Left ventricle myocardium inferior (tissue), 1 donor: Measurements from ENCODE around the gene ARHGAP4. TPM values are rescaled to one million over a fixed set of nuclear protein-coding genes. Genes with fewer than 3 reads are reported as not detected.

Experiments used
- DNase-seq: peaks from one replicate; pipeline ENCODE4 v3.0.0-alpha.2; 2020
- H3K27ac ChIP-seq: fragments of 200-600 bp; replicated peaks from 2 replicates; pipeline ENCODE4 v1.8.0; 2021
- H3K27me3 ChIP-seq: fragments of 200-600 bp; 2 replicates; pipeline ENCODE4 v1.8.0; 2021; ENCODE audit warnings: low read depth
- H3K36me3 ChIP-seq: fragments of 200-600 bp; 2 replicates; pipeline ENCODE4 v1.8.0; 2021
- H3K4me1 ChIP-seq: fragments of 200-600 bp; 2 replicates; pipeline ENCODE4 v1.8.0; 2021
- H3K4me3 ChIP-seq: fragments of 200-600 bp; 2 replicates; pipeline ENCODE4 v1.8.0; 2021; ENCODE audit warnings: mild to moderate bottlenecking, moderate library complexity
- H3K9me3 ChIP-seq: fragments of 200-600 bp; replicated peaks from 2 replicates; pipeline ENCODE4 v1.8.0; 2021
- intact Hi-C: fragments of 100-400 bp; cut with micrococcal nuclease; formaldehyde crosslinking; loops from one replicate; pipeline ENCODE4 v1.11.0; 2022
- total RNA-seq: library from RNA; stranded (reverse); fragmentation: NEBNext Ultra II Directional; extraction: Animal tissue kit (Norgen Biotek cat#: 25700); gene quantifications from one replicate; pipeline ENCODE4 v1.2.1, GENCODE V29; 2021
- TF ChIP-seq, protein P1 (sequence below): fragments of 200-600 bp; IDR thresholded peaks from 2 replicates; pipeline ENCODE4 v1.8.0; 2021; ENCODE audit warnings: antibody characterized with exemption, mild to moderate bottlenecking, borderline replicate concordance
- donor health status: DM: no; HTN: yes; CAD: no; lungs with severe emphysema.

Gene ARHGAP4
- total RNA-seq, 1 donor from 2014 or later = 10.0 TPM

DNA sequence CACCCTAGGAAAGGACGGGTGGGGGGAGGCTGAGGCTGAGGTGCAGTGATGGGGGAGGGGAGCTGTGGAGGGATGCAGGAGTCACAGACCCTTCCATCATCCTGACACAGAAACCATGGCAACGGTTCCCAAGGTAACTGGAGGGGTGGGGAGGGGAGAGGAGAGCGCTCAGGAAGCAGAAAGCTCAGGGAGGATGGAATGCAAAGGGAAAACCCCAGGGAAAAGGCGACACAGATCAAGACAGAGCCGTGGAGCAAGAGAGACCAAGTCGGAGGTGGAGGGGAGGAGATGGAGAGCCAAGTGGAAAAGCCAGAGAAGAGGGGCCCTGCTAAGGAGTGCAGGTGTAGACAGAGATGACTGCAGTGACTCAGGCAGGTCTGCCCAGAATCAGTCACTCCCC lies 54.6 kb downstream of the ARHGAP4 start:
- H3K9me3 ChIP-seq = no peaks in the 10 kb centered on the region
- intact Hi-C loops = no loop called here
- H3K4me3 ChIP-seq = no peak overlapping the region
- no peaks in the 10 kb centered on the region for H3K4me1 ChIP-seq
- no peaks in the 10 kb centered on the region for H3K36me3 ChIP-seq
- H3K27ac ChIP-seq = no peak overlapping the region
- H3K27me3 ChIP-seq = peaks cover 10% of the 10 kb centered on the region
- TF ChIP-seq, protein P1, sequence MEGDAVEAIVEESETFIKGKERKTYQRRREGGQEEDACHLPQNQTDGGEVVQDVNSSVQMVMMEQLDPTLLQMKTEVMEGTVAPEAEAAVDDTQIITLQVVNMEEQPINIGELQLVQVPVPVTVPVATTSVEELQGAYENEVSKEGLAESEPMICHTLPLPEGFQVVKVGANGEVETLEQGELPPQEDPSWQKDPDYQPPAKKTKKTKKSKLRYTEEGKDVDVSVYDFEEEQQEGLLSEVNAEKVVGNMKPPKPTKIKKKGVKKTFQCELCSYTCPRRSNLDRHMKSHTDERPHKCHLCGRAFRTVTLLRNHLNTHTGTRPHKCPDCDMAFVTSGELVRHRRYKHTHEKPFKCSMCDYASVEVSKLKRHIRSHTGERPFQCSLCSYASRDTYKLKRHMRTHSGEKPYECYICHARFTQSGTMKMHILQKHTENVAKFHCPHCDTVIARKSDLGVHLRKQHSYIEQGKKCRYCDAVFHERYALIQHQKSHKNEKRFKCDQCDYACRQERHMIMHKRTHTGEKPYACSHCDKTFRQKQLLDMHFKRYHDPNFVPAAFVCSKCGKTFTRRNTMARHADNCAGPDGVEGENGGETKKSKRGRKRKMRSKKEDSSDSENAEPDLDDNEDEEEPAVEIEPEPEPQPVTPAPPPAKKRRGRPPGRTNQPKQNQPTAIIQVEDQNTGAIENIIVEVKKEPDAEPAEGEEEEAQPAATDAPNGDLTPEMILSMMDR = no peak
- DNase-seq = no peak

DNA sequence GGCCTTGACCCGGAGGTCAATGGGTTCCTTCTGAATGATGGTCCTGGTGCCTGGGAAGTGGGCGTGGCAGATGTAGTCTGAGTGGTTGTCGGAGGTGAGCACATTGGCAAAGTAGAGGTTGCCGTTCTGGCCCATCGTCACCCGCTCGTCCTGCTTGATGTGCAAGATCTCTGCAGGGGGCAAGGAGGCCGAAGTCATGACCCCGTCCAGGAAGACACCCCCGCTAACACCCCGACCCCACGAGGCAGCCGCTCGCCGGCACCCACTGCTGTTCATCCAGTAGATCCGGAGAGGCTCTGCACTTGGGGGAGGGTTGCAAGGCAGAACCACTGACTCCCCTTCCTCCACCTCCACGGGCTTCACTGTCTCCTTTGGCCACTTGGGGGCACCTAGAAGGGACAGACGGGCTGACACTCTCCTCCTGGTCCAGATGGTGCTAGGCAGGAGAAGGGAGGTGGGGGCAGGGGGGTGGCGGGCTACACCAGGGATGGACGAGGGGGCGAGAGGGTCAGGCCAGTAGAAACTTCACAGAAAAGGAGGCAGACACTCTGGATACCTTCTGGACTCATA lies 55.2 kb downstream of the ARHGAP4 start:
- Histone ChIP-seq H3K4me1 (no peaks in the 10 kb centered on the region), H3K9me3 (no peaks in the 10 kb centered on the region), H3K27me3 (peaks cover 5% of the 10 kb centered on the region), H3K36me3 (no peaks in the 10 kb centered on the region), H3K27ac (no peak overlapping the region), H3K4me3 (no peak overlapping the region)
- intact Hi-C loops = no loop called here
- DNase-seq = no peak
- TF ChIP-seq, protein P1 = no peak

DNA sequence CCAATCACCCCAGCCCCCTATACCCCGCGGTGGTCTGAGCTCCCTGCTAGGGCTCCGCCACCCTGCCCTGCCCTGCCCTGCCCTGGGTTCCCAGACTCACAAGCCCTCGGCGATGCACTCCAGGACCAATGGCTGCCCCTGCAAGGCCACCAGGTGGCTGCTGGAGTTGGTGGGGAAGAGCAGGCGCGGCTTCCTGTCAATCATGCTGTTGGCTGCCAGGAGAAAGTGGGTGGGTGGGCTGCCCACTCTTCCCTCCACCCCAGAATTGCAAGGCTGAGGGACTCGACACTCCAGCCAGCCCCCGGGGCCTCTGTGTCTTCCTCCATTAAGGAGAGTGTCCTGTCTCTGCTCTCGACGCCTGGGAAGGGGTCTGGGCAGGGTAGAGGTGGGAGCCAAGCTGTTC lies 55.8 kb downstream of the ARHGAP4 start:
- Histone ChIP-seq H3K4me1 (no peaks in the 10 kb centered on the region), H3K36me3 (no peaks in the 10 kb centered on the region), H3K4me3 (no peak overlapping the region), H3K27me3 (peaks cover 5% of the 10 kb centered on the region), H3K27ac (no peak overlapping the region), H3K9me3 (no peaks in the 10 kb centered on the region)
- intact Hi-C loops = no loop called here
- no peak for DNase-seq
- TF ChIP-seq, protein P1 = no peak

DNA sequence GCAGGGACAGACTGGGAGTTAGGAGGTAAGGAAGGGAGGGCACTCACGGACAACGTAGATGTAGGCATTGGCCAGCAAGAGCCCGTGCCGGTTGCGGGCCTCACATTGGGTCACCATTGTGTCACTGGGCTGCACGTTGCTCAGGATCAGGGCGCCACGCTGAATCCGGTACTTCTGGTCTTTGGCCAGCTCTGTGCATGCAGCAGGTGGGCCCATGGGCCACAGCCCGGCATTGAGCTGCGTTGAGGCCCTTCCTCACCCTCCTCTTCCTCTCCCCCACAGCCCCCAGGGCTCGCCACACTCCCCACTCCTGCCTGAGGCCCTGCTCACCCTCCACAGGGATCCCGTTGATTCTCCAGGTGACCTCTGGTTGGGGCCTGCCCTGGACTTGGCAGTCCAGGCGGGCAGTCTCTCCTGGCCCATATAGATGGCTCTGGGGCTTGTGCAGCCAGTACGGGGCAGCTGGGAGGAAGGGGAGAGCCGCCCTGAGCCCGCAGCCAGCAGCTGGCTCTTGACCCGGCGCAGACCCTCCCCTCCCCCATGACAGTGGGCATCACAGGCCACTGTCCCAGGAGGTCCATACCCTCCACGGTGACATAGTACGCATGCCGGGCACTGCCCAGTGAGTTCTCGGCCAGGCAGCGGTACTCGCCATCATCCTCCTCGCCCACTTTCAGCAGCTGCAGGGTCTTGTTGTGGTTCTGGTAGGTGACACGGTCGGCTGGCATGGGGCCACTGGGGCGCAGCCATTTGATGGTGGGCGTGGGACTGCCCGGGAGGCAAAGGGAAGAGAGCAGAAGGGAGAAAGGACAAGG lies 56.4 kb downstream of the ARHGAP4 start:
- TF ChIP-seq, protein P1 = no peak
- no peak for DNase-seq
- no peak overlapping the region for H3K27ac ChIP-seq
- no peaks in the 10 kb centered on the region for H3K9me3 ChIP-seq
- no peaks in the 10 kb centered on the region for H3K4me1 ChIP-seq
- H3K36me3 ChIP-seq = no peaks in the 10 kb centered on the region
- H3K27me3 ChIP-seq = peaks cover 5% of the 10 kb centered on the region
- intact Hi-C loops = no loop called here
- no peak overlapping the region for H3K4me3 ChIP-seq

DNA sequence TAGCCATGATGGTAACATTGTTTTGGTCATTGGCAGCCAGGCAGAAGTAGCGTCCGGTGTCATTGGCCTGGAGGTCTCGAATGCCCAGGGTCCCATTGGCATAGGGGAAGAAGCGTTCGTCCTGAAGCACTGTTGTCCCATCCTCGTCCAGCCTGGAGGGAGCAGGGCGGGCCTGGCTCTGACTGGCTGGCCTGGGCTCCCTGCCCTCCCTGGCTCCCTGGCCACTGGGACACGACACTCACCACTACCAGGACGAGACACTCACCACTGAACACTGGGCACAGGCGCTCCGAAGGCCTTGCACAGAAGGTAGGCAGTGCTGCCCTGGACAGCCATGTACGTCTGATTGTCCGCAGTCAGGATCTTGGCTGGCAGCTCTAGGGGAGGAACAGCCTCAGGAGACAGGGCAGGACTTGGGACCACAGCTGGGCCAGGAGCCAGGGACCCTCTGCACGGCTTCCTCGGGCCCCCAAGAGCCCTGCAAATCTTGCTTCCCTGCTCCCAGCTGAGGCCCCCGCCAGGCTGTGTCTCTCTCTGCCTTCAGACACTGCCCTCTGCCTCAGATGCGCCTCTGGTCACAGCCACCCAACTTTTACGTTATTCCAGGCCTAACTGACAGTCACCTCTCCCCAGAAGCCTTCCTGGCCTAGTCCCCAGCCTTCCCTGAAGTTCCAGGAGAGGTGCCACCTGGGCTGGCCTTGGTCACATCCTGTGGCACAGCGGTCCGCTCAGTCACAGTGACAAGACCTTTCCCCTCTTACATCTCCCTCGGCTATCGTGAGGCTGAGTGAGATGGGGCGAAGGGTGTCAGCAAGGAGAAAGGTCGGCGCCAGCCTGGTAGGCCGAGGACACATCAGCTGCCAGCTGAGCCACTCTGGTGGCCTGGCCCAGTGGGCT lies 57.2 kb downstream of the ARHGAP4 start:
- H3K4me1 ChIP-seq = no peaks in the 10 kb centered on the region
- DNase-seq = no peak
- H3K27me3 ChIP-seq = peaks cover 5% of the 10 kb centered on the region
- H3K9me3 ChIP-seq = no peaks in the 10 kb centered on the region
- H3K4me3 ChIP-seq = no peak overlapping the region
- intact Hi-C loops = no loop called here
- no peaks in the 10 kb centered on the region for H3K36me3 ChIP-seq
- H3K27ac ChIP-seq = no peak overlapping the region
- TF ChIP-seq, protein P1 = no peak
